HCT116 (cell line): Measurements from ENCODE around the gene ANKRD39.

Experiments
- CTCF ChIP-seq, 3 experiments: fragments of 200-600 bp in 1 of 3; sonication (generic) in 1 of 3; IDR thresholded peaks in 2 of 3; conservative IDR thresholded peaks in 1 of 3; 2 replicates each; pipeline ENCODE4 v1.5.1; 2012 to 2017; ENCODE audit warnings: low read depth in 2 of 3, low read length in 2 of 3, antibody characterized with exemption in 1 of 3, borderline replicate concordance in 1 of 3, control low read depth in 1 of 3, mild to moderate bottlenecking in 1 of 3, mixed read lengths in 1 of 3, mixed run types in 1 of 3, moderate library complexity in 1 of 3; ENCODE audit not compliant: insufficient read depth in 1 of 3
- JUND ChIP-seq: IDR thresholded peaks from 2 replicates; pipeline ENCODE4 v1.6.1; 2012

DNA sequence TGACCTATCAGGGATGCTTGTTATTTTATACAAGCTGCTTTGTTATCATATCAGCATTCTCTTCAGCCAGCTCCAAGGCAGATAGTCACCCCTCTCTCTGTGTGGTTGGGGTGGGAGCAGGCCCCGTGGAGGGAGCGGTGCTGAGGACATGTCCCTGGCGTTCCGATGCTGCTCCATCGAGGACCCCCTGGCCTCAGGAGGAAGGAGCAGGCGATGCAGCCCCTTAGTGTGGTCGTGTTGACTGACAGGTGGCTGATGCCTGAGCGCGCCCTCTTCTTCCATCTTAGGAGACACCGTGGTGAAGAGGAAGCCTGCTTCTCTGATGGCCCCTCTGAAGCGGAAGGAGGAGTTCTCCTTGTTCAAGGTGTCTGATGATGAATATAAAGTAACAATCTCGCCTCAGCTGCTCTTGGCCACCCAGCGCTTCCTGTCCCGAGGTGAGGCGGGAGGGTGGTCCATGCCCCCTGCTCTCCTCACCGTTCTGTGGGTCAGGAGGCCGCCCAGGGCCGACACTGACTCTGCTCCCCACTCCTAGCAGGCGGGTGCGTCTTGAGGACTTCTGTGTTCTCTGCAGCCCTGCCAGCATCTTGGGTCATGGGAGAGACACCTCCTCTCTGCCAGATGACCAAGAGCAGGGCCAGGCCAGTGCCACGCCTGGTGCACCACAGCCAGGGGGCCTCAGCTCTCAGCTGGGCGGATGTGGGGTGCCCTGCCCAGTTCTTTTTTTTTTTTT lies 31.1 kb downstream of the ANKRD39 start:
- TF ChIP-seq JUND (no peak), CTCF (IDR thresholded peaks at IDR 0.05 in 2 of 3, conservative IDR thresholded peaks at IDR 0.05 in 1 of 3; ENCODE audit: borderline replicate concordance in 1 of 3, insufficient read depth in 1 of 3, low read depth in 2 of 3, low read length in 2 of 3) (no peak)
